ENCODE data around the gene ZNF76.

Gene ZNF76

DNA sequence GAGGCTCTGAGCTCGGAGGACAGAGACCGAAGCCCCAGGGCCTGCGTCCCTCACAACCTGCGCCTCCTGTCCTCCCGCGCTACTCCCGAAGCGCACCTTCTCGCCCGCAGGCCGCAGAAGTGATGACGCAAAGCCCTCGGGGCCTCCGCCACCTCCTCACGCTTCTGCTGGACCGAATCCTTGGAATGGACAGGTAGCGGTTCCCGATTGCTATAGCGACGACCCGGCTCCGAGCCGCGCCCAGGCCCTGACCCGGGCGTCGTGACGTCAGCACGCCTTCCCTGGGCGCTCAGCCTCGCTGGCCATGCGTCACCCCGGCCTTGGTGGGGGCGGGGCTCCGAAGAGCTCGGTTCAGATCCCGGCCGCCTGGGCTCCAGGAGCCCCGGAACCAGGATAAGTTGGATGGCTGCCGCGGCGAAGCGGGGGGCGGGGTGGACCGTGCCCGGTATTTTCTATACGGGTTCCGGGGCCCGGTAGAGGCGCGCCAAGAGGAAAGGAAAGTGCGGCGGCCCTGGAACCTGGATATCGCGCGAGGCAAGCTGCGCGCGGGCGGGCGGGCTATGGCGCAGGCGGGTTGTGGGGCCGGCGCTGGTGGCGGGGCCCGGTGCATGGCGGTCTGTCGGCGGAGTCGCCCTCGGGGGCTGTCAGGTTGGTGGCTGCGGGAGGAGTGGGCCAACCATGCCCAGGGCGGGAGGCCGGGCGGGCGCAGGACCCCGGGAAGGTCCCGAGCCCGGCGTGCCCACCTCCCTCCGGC is at the start of gene ZNF76:
Gene ZNF76, plus strand, starts transcription at position 542 of the 754 bp plus-strand sequence. CDS start 21,417 bp downstream, outside the sequence.
- Mint-ChIP-seq H3K4me1 (ENCODE audit: low read depth) (peaks cover 45% of the 10 kb centered on the region), H3K4me3 (peak within 1 kb of the TSS; percentile 88), H3K36me3 (ENCODE audit: low read depth) (peaks cover 14% of the 10 kb centered on the region), H3K9me3 (no peaks in the 10 kb centered on the region), H3K27me3 (no peaks in the 10 kb centered on the region), H3K27ac (peak within 1 kb of the TSS; percentile 91)
- intact Hi-C loops (cut with micrococcal nuclease), result no loop called here

DNA sequence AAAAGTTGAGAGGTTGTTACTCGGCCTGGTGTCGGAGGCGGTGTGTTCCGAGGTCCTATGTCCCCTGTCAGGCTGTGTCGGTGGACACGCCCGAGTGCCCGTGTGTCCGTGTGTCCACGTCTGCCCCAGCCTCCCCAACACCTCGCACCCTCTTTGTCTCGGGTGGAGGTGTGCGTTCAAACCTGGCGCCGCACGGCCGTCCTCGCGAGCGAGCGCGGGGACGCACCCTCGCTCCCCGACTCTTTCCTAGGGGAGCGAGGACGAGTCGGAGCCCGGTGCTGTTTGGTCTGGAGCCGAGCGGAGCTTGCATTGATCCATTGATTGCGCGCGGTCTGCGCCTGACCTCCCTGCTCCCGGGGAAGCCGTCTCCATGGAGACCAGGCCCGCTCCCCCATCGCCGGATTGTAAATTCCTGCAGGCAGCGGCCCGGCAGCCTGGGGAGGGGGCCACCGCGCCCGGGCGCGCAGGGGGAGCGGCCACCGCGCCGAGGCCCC is 46.2 kb upstream of the ZNF76 start:
- Mint-ChIP-seq H3K9me3 (no peaks in the 10 kb centered on the region), H3K4me3 (no peak overlapping the region), H3K27ac (no peak overlapping the region), H3K27me3 (peaks cover 89% of the 10 kb centered on the region), H3K36me3 (ENCODE audit: low read depth) (no peaks in the 10 kb centered on the region), H3K4me1 (ENCODE audit: low read depth) (peaks cover 20% of the 10 kb centered on the region)
- intact Hi-C loops (cut with micrococcal nuclease), result no loop called here

DNA sequence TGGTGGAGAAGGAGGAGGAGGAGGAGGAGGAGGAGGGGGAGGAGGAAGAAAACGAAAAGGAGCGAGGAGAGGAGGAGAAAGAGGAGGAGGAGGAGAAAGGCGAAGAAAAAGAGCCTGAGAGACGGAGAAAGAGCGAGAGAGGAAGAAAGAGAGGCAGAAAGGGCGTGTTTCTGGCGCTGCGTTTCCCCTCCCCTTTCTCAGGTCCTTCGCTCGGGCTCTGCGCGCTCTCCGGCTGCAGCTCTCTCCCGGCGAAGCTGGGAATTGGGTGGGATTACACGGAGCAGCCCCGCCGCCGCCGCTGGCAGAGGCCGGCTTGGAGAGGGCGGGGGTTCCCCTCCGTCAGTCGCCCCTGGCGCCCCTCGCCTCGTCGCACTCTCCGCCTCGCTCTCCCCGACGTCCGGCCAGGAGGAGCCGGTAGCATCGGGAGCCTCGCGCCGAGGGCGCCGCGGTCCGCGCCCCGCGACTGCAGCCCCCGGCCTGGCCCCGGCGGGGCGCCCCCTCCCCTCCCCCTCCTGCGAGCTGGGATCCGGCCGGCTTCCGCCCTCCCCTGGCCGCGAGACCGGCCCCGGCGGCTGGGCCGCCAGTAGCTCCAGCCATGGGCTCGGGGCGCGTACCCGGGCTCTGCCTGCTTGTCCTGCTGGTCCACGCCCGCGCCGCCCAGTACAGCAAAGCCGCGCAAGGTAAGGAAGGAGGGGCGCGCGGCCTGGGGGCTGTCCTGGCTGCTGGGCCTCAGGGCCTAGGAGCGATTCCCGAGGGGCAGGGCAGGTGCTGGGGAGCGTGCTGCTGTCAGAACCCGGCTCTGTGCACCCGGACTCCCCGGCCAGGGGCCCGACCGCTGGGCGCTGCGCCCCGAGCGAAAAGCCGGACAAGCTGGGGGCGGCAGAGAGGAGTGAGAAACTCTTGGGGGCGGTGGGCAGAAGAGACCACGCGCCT is 45.4 kb upstream of the ZNF76 start, which contains the start of gene SCUBE3:
Gene SCUBE3, plus strand, starts transcription at position 133 of the 933 bp plus-strand sequence. Its CDS starts 463 bp downstream, at position 596.
- H3K9me3 Mint-ChIP-seq, result no peaks in the 10 kb centered on the region
- H3K27me3 Mint-ChIP-seq, result peaks cover 85% of the 10 kb centered on the region
- H3K4me3 Mint-ChIP-seq, result peak within 1 kb of the TSS; percentile 57
- intact Hi-C loops (cut with micrococcal nuclease), result no loop called here
- H3K27ac Mint-ChIP-seq, result no peak within 1 kb of the TSS
- H3K4me1 Mint-ChIP-seq (ENCODE audit: low read depth), result peaks cover 22% of the 10 kb centered on the region
- H3K36me3 Mint-ChIP-seq (ENCODE audit: low read depth), result no peaks in the 10 kb centered on the region

DNA sequence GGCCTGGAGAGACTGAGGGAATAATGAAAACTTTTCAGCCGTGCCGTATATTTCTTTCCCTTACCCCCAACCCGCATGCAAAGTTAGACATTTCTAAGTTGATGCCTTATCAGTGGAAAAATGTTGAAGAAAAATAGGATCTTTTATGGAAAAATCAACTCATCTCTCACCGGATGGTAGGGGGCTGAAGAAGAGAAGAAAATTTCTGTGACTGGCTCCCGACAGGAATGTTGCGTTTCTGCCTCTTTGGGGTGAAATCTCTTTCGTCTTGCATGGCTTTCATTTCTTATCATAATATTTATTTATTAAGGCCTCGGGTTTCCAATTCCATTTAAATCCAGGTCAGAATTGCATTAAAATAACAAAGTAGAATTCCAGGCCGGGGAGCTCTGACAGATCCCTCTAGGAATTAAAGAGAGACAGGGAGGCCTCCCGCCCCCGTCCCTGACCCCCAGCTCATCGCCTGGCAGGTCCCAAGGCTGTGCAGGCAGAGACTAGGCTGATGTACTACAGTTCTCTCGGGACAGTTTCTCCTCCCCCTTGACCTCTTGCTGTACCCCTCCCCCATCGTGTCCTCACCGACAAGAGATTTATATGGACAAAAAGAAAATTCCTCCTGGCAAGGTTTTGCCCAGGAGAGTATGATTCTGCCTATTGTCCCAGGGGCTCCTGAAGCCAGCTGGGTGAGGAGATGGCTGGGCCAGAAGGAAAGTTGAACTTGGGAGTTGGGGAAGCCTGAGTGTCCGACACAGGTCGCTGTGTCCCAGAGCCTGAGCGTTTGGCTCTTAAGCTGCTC is 44.5 kb upstream of the ZNF76 start:
- Mint-ChIP-seq H3K4me3 (peak overlapping the region; percentile 46), H3K9me3 (no peaks in the 10 kb centered on the region), H3K27ac (no peak overlapping the region), H3K4me1 (ENCODE audit: low read depth) (peaks cover 22% of the 10 kb centered on the region), H3K36me3 (ENCODE audit: low read depth) (no peaks in the 10 kb centered on the region), H3K27me3 (peaks cover 87% of the 10 kb centered on the region)
- intact Hi-C loops (cut with micrococcal nuclease), result no loop called here

- H3K27me3 Mint-ChIP-seq, result peaks cover 85% of the 10 kb centered on the region
- H3K4me1 Mint-ChIP-seq (ENCODE audit: low read depth), result peaks cover 22% of the 10 kb centered on the region
- no peaks in the 10 kb centered on the region for H3K9me3 Mint-ChIP-seq
- intact Hi-C loops (cut with micrococcal nuclease), result no loop called here
- no peak overlapping the region for H3K4me3 Mint-ChIP-seq
- no peaks in the 10 kb centered on the region for H3K36me3 Mint-ChIP-seq (ENCODE audit: low read depth)
- no peak overlapping the region for H3K27ac Mint-ChIP-seq
Measured at GRCh38 chr6:35215665-35216411, 43.7 kb upstream of the ZNF76 start.

- no peak overlapping the region for H3K4me3 Mint-ChIP-seq
- peaks cover 22% of the 10 kb centered on the region for H3K4me1 Mint-ChIP-seq (ENCODE audit: low read depth)
- H3K27me3 Mint-ChIP-seq, result peaks cover 82% of the 10 kb centered on the region
- no peaks in the 10 kb centered on the region for H3K9me3 Mint-ChIP-seq
- no peaks in the 10 kb centered on the region for H3K36me3 Mint-ChIP-seq (ENCODE audit: low read depth)
- intact Hi-C loops (cut with micrococcal nuclease), result no loop called here
- no peak overlapping the region for H3K27ac Mint-ChIP-seq
Measured at GRCh38 chr6:35216412-35216732, 43.2 kb upstream of the ZNF76 start.

DNA sequence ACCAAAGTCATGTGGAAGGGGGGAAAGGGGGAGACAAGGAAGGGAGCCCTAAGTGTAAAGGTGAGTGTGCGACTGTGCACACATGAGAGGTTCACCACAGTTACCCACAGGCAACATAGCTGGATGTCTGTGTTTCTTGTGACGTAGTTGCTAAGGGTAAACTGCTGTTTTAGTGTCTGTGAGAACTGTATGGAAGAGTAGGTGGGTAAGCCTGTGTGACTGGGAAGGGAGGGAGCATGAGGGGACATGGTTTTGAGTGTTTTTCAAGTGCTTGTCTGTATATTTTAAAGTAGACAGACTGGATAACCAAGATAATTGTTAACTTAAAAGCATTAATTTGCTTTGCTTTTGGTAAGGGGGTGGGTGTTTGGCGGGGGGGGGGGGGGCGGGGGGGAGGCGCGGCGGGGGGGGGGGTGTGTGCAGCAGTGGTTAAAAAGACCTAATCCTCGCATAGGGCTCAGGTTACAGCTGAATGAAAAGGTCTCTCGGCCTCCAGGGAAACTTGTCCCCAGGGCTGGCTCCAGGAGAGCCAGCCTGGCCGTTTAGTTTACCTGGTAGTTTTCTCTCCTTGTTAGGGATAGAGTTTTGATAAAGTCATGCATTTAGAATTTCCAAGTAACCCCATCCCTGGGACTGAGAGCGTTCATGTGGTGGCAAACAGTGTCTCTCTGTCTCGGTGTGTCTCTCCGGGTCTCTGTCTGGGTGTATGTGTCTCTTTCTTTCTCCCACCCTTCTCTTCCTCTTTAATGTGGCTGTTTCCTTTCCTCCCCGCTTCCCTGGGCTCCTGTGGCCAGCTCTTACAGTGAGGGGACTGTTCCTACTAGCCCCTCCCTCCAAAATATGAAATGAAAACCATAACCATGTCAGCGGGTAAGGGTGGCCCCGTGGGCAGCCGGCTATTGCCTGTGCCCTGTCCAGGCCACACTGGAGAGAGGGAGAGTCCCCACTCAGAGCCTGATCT is 42.4 kb upstream of the ZNF76 start:
- Mint-ChIP-seq H3K4me1 (ENCODE audit: low read depth) (peaks cover 22% of the 10 kb centered on the region), H3K4me3 (no peak overlapping the region), H3K27ac (no peak overlapping the region), H3K36me3 (ENCODE audit: low read depth) (no peaks in the 10 kb centered on the region), H3K27me3 (peaks cover 78% of the 10 kb centered on the region), H3K9me3 (no peaks in the 10 kb centered on the region)
- intact Hi-C loops (cut with micrococcal nuclease), result no loop called here

DNA sequence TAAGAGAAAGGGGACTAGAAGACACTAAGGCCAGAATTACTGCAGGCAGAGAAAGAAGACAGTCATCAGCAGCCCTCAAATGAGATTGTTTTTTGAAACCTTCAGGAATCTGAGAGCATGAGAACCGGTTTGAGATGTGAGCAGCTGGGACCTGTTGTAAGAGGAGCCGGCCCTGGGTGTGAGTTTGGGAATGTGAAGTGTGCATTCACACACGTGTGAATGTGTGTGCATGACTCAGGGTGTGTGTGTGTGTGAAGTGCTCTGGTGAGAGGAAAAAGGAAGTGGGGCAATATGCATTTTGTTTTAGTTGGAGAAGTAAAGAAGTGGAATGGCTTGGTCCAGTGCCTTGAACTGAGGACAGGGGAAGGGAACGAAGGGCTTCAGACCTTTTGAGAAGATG is 41.5 kb upstream of the ZNF76 start:
- H3K27me3 Mint-ChIP-seq, result peaks cover 73% of the 10 kb centered on the region
- no peaks in the 10 kb centered on the region for H3K36me3 Mint-ChIP-seq (ENCODE audit: low read depth)

GRCh38 chr6:35218456-35218855 is 41.1 kb upstream of the ZNF76 start:
- Mint-ChIP-seq H3K4me1 (ENCODE audit: low read depth) (peaks cover 18% of the 10 kb centered on the region), H3K36me3 (ENCODE audit: low read depth) (no peaks in the 10 kb centered on the region), H3K27me3 (peaks cover 71% of the 10 kb centered on the region), H3K27ac (no peak overlapping the region), H3K9me3 (no peaks in the 10 kb centered on the region), H3K4me3 (no peak overlapping the region)
- intact Hi-C loops (cut with micrococcal nuclease), result no loop called here

More for the DNA sequence above, 41.5 kb upstream of the ZNF76 start:
- Mint-ChIP-seq H3K27ac (no peak overlapping the region), H3K4me3 (no peak overlapping the region), H3K4me1 (ENCODE audit: low read depth) (peaks cover 22% of the 10 kb centered on the region), H3K9me3 (no peaks in the 10 kb centered on the region)
- intact Hi-C loops (cut with micrococcal nuclease), result no loop called here

- H3K4me1 Mint-ChIP-seq (ENCODE audit: low read depth), result peaks cover 8% of the 10 kb centered on the region
- no peak overlapping the region for H3K27ac Mint-ChIP-seq
- no peak overlapping the region for H3K4me3 Mint-ChIP-seq
- H3K36me3 Mint-ChIP-seq (ENCODE audit: low read depth), result no peaks in the 10 kb centered on the region
- intact Hi-C loops (cut with micrococcal nuclease), result no loop called here
- peaks cover 69% of the 10 kb centered on the region for H3K27me3 Mint-ChIP-seq
- no peaks in the 10 kb centered on the region for H3K9me3 Mint-ChIP-seq
Measured at GRCh38 chr6:35219683-35220326, 39.7 kb upstream of the ZNF76 start.

- Mint-ChIP-seq H3K4me1 (ENCODE audit: low read depth) (peaks cover 8% of the 10 kb centered on the region), H3K27me3 (peaks cover 65% of the 10 kb centered on the region), H3K9me3 (no peaks in the 10 kb centered on the region), H3K36me3 (ENCODE audit: low read depth) (no peaks in the 10 kb centered on the region), H3K27ac (no peak overlapping the region), H3K4me3 (no peak overlapping the region)
- intact Hi-C loops (cut with micrococcal nuclease), result no loop called here
Measured at GRCh38 chr6:35220711-35221110, 38.8 kb upstream of the ZNF76 start.

DNA sequence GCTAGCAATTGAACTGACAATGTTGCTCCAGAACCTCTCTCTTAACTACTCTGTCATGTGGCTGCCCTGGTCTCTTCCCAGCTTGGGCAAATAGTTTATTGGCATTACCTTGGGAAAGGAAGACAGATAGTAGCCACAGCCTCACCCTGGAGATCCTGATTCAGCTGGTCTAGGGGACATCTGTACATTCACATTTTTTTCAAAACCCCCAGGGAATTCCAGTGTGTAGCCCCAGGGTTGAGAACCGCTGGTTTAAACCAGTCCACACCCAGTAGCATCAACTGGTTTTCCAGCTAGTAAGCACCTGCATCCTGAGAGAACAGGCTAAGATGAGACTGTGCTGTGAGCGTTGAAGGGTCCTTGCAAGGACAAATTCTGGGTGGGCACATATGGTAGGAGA is 36.1 kb upstream of the ZNF76 start:
- no peak overlapping the region for H3K4me3 Mint-ChIP-seq
- H3K4me1 Mint-ChIP-seq (ENCODE audit: low read depth), result peaks cover under 1% of the 10 kb centered on the region
- H3K27ac Mint-ChIP-seq, result no peak overlapping the region
- no peaks in the 10 kb centered on the region for H3K9me3 Mint-ChIP-seq
- H3K36me3 Mint-ChIP-seq (ENCODE audit: low read depth), result no peaks in the 10 kb centered on the region
- peaks cover 55% of the 10 kb centered on the region for H3K27me3 Mint-ChIP-seq
- intact Hi-C loops (cut with micrococcal nuclease), result no loop called here

Measured in dendritic cell treated with granulocyte-macrophage colony-stimulating factor and Interleukin-4, amounts not matched to agents 40 ng/mL and 50 ng/mL, for 4 days (primary cell).